ENCODE data around the gene SLC22A7.

Gene SLC22A7

GRCh38 chr6:43274127-43274915 is 23.7 kb upstream of the SLC22A7 start:
- ChIA-PET CTCF (no interaction called here), POLR2A (no interaction called here)
- DNase-seq (ENCODE audit: extremely low spot score): no peak
- TF ChIP-seq CTBP1 (IDR thresholded peaks at IDR 0.05; ENCODE audit: borderline replicate concordance) (no peak), ELF4 (IDR thresholded peaks at IDR 0.05) (no peak), BHLHE40 (IDR thresholded peaks at IDR 0.05; ENCODE audit: borderline replicate concordance) (no peak), SP1 (IDR thresholded peaks at IDR 0.05) (no peak), FOXM1 (IDR thresholded peaks at IDR 0.05; ENCODE audit: borderline replicate concordance) (no peak), HDGF (IDR thresholded peaks at IDR 0.05; ENCODE audit: borderline replicate concordance) (no peak), SUZ12 (IDR thresholded peaks at IDR 0.05) (no peak), TARDBP (IDR thresholded peaks at IDR 0.05) (no peak), FOXA1 (IDR thresholded peaks at IDR 0.05) (no peak), ARNT (IDR thresholded peaks at IDR 0.05) (no peak), L3MBTL2 (conservative IDR thresholded peaks at IDR 0.05) (no peak), FOXK2 (IDR thresholded peaks at IDR 0.05) (no peak), NFRKB (IDR thresholded peaks at IDR 0.05) (no peak), PKNOX1 (IDR thresholded peaks at IDR 0.05) (no peak), LEF1 (IDR thresholded peaks at IDR 0.05; ENCODE audit: borderline replicate concordance) (no peak), ZNF384 (IDR thresholded peaks at IDR 0.05) (no peak)

- CTCF ChIA-PET: no interaction called here
Observed at GRCh38 chr6:43274916-43275597, 23.0 kb upstream of the SLC22A7 start.

GRCh38 chr6:43275801-43276576 is 22.1 kb upstream of the SLC22A7 start:
- ChIA-PET CTCF (no interaction called here), POLR2A (no interaction called here)
- no peak for DNase-seq (ENCODE audit: extremely low spot score)
- no peak for TF ChIP-seq ELF4 (IDR thresholded peaks at IDR 0.05)
- no peak for TF ChIP-seq L3MBTL2 (conservative IDR thresholded peaks at IDR 0.05)
- no peak for TF ChIP-seq SP1 (IDR thresholded peaks at IDR 0.05)
- TF ChIP-seq FOXM1 (IDR thresholded peaks at IDR 0.05; ENCODE audit: borderline replicate concordance): no peak
- TF ChIP-seq ARNT (IDR thresholded peaks at IDR 0.05): no peak
- no peak for TF ChIP-seq HDGF (IDR thresholded peaks at IDR 0.05; ENCODE audit: borderline replicate concordance)
- TF ChIP-seq FOXA1 (IDR thresholded peaks at IDR 0.05): no peak
- TF ChIP-seq CTBP1 (IDR thresholded peaks at IDR 0.05; ENCODE audit: borderline replicate concordance): no peak
- no peak for TF ChIP-seq TARDBP (IDR thresholded peaks at IDR 0.05)
- TF ChIP-seq NFRKB (IDR thresholded peaks at IDR 0.05): no peak

More at GRCh38 chr6:43274916-43275597, 23.0 kb upstream of the SLC22A7 start:
- no peak for DNase-seq (ENCODE audit: extremely low spot score)
- TF ChIP-seq FOXK2 (IDR thresholded peaks at IDR 0.05) (no peak), NFRKB (IDR thresholded peaks at IDR 0.05) (no peak), ZNF384 (IDR thresholded peaks at IDR 0.05) (no peak), SP1 (IDR thresholded peaks at IDR 0.05) (no peak), ARNT (IDR thresholded peaks at IDR 0.05) (no peak), CTBP1 (IDR thresholded peaks at IDR 0.05; ENCODE audit: borderline replicate concordance) (no peak), FOXA1 (IDR thresholded peaks at IDR 0.05) (no peak), TARDBP (IDR thresholded peaks at IDR 0.05) (no peak), FOXM1 (IDR thresholded peaks at IDR 0.05; ENCODE audit: borderline replicate concordance) (no peak), PKNOX1 (IDR thresholded peaks at IDR 0.05) (no peak), L3MBTL2 (conservative IDR thresholded peaks at IDR 0.05) (no peak), ELF4 (IDR thresholded peaks at IDR 0.05) (no peak), SUZ12 (IDR thresholded peaks at IDR 0.05) (no peak), HDGF (IDR thresholded peaks at IDR 0.05; ENCODE audit: borderline replicate concordance) (no peak)
- POLR2A ChIA-PET: no interaction called here

- POLR2A ChIA-PET: no interaction called here
- CTCF ChIA-PET: no interaction called here
- TF ChIP-seq ELF4 (IDR thresholded peaks at IDR 0.05): no peak
- no peak for TF ChIP-seq CTBP1 (IDR thresholded peaks at IDR 0.05; ENCODE audit: borderline replicate concordance)
- no peak for TF ChIP-seq FOXK2 (IDR thresholded peaks at IDR 0.05)
- TF ChIP-seq NFRKB (IDR thresholded peaks at IDR 0.05): no peak
- TF ChIP-seq FOXA1 (IDR thresholded peaks at IDR 0.05): no peak
- TF ChIP-seq LEF1 (IDR thresholded peaks at IDR 0.05; ENCODE audit: borderline replicate concordance): no peak
- no peak for TF ChIP-seq ZNF384 (IDR thresholded peaks at IDR 0.05)
- no peak for TF ChIP-seq SUZ12 (IDR thresholded peaks at IDR 0.05)
- TF ChIP-seq TARDBP (IDR thresholded peaks at IDR 0.05): no peak
- TF ChIP-seq FOXM1 (IDR thresholded peaks at IDR 0.05; ENCODE audit: borderline replicate concordance): no peak
- TF ChIP-seq HDGF (IDR thresholded peaks at IDR 0.05; ENCODE audit: borderline replicate concordance): no peak
- TF ChIP-seq PKNOX1 (IDR thresholded peaks at IDR 0.05): no peak
- no peak for DNase-seq (ENCODE audit: extremely low spot score)
Observed at GRCh38 chr6:43276577-43277305, 21.3 kb upstream of the SLC22A7 start.

- TF ChIP-seq SUZ12 (IDR thresholded peaks at IDR 0.05) (no peak), SP1 (IDR thresholded peaks at IDR 0.05) (no peak), CTBP1 (IDR thresholded peaks at IDR 0.05; ENCODE audit: borderline replicate concordance) (no peak), LEF1 (IDR thresholded peaks at IDR 0.05; ENCODE audit: borderline replicate concordance) (no peak), FOXK2 (IDR thresholded peaks at IDR 0.05) (no peak), L3MBTL2 (conservative IDR thresholded peaks at IDR 0.05) (no peak), BHLHE40 (IDR thresholded peaks at IDR 0.05; ENCODE audit: borderline replicate concordance) (no peak), HDGF (IDR thresholded peaks at IDR 0.05; ENCODE audit: borderline replicate concordance) (no peak), PKNOX1 (IDR thresholded peaks at IDR 0.05) (no peak), ELF4 (IDR thresholded peaks at IDR 0.05) (no peak), ZNF384 (IDR thresholded peaks at IDR 0.05) (no peak), FOXA1 (IDR thresholded peaks at IDR 0.05) (no peak), NFRKB (IDR thresholded peaks at IDR 0.05) (no peak), TARDBP (IDR thresholded peaks at IDR 0.05) (no peak)
- ChIA-PET POLR2A (no interaction called here), CTCF (no interaction called here)
- DNase-seq (ENCODE audit: extremely low spot score): no peak
Observed at GRCh38 chr6:43277306-43277642, 20.8 kb upstream of the SLC22A7 start.
